Adipocyte (in vitro differentiated cells): ENCODE results near the gene HIC2.
"Not testable (repeated sequence)": the region's sequence is repeated elsewhere in the genome, so short reads cannot be mapped to it uniquely, and the experiment has no call there.

Experiments
- DNase-seq: peaks from one replicate; pipeline ENCODE4 v3.0.0-alpha.2; 2015; ENCODE audit warnings: low read depth
- H3K27me3 ChIP-seq: replicated peaks from 2 replicates; pipeline ENCODE4 v1.7.0; 2013; ENCODE audit warnings: mild to moderate bottlenecking, low read length, moderate library complexity; ENCODE audit not compliant: control insufficient read depth, insufficient read depth
- H3K36me3 ChIP-seq: 2 replicates; pipeline ENCODE4 v1.7.0; 2013; ENCODE audit warnings: low read length, mild to moderate bottlenecking, moderate library complexity; ENCODE audit not compliant: control insufficient read depth, insufficient read depth, severe bottlenecking
- H3K4me1 ChIP-seq: 2 replicates; pipeline ENCODE4 v1.7.0; 2013; ENCODE audit warnings: mild to moderate bottlenecking, low read length, moderate library complexity; ENCODE audit not compliant: control insufficient read depth, insufficient read depth
- H3K4me3 ChIP-seq: 2 replicates; pipeline ENCODE4 v1.7.0; 2013; ENCODE audit warnings: mild to moderate bottlenecking, low read length, moderate library complexity
- H3K9ac ChIP-seq: 2 replicates; pipeline ENCODE4 v1.7.0; 2013; ENCODE audit warnings: mild to moderate bottlenecking, low read length, moderate library complexity
- H3K9me3 ChIP-seq: 2 replicates; pipeline ENCODE4 v1.7.0; 2013; ENCODE audit warnings: mild to moderate bottlenecking, low read length, moderate library complexity; ENCODE audit not compliant: control insufficient read depth

HIC2 gene, protein sequence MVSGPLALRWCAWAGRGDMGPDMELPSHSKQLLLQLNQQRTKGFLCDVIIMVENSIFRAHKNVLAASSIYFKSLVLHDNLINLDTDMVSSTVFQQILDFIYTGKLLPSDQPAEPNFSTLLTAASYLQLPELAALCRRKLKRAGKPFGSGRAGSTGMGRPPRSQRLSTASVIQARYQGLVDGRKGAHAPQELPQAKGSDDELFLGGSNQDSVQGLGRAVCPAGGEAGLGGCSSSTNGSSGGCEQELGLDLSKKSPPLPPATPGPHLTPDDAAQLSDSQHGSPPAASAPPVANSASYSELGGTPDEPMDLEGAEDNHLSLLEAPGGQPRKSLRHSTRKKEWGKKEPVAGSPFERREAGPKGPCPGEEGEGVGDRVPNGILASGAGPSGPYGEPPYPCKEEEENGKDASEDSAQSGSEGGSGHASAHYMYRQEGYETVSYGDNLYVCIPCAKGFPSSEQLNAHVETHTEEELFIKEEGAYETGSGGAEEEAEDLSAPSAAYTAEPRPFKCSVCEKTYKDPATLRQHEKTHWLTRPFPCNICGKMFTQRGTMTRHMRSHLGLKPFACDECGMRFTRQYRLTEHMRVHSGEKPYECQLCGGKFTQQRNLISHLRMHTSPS

DNA sequence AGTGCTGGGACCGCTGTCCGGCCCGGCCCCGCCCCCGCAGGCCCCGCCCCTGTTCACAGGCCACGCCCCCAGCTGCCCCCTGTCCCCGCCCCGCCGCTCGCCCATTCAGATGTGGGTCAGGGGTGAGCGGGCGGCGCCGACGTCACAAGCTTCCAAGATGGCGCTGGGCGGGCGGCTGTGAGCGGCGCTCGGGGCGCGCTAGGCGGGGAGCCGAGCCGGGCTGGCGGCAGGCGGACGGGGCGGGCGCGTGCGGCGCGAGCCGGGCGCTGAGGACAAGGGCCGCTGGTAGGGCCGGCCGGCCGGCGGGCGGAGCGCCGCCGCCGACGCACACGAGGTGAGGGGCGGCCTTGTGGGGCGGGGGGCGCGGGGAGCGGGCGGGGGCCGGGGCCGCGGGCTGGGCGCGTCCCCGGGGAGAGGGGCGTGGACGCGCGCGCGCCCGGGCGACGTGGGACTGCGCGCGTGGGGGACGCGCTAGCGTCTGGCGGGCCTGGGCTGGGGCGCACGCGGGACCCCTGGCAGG, at the start of gene HIC2:
TSS of gene HIC2 (plus strand) at position 145 of the 520 bp plus-strand sequence. CDS start 25,461 bp downstream, outside the sequence.
- not testable (repeated sequence) for H3K27me3 ChIP-seq, DNase-seq, H3K4me1 ChIP-seq, H3K36me3 ChIP-seq, H3K9ac ChIP-seq, H3K9me3 ChIP-seq, H3K4me3 ChIP-seq

DNA sequence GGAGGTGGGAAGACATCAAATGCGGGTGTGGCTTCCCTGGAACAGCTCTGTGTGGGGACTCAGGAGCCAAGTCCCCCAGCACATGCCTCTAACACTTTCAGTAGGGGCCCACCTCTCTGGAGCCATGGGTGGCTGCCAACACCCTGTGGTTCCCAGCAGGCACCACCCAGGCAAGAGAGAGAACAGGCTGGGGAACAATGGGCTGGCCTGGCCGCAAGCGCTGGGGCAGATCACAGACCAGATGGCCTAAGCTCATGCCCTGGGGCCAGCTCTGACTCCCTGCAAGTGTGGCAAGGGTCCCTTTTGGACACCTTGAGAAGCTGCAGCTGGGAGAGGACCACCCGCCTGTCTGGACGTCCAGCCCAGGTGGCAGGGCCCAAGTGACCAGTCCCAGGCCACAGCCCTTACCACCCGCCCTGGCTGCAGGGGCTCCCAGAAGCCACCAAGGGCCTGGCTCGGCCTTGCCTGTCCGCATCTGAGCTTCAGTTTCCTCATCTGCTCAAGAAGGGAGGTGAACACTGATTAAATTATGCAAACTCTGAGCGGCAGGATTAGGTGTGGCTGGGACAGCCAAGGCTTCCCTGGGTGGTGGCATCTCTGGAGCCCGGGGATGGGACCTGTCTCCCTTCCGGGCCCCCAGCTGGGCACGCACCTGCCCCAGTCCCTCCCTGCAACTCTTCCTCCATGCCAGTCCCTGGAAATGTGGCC, 48.4 kb upstream of the HIC2 start:
- not testable (repeated sequence) for H3K4me3 ChIP-seq, H3K27me3 ChIP-seq, H3K4me1 ChIP-seq, H3K9ac ChIP-seq, H3K36me3 ChIP-seq, DNase-seq, H3K9me3 ChIP-seq

DNA sequence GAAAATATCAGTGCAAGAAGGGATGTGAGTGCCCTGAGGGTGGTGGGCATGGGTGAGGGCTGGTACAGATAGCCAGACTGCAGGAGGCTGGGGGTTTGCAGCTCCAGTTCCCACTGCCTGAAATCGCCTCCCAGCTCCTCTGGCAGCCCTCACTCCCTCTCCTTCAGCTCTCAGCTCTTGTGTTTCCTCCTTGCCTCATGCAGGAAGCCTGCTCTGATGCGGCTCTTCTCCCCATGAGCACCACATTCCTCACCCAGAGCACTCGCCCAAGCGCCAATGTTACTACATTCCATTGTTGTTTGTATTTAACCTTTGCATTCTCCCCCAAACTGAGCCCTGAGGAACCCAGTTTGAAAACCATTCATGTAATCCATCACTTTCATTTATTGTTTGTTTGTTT, 41.3 kb upstream of the HIC2 start:
- not testable (repeated sequence) for H3K9me3 ChIP-seq

DNA sequence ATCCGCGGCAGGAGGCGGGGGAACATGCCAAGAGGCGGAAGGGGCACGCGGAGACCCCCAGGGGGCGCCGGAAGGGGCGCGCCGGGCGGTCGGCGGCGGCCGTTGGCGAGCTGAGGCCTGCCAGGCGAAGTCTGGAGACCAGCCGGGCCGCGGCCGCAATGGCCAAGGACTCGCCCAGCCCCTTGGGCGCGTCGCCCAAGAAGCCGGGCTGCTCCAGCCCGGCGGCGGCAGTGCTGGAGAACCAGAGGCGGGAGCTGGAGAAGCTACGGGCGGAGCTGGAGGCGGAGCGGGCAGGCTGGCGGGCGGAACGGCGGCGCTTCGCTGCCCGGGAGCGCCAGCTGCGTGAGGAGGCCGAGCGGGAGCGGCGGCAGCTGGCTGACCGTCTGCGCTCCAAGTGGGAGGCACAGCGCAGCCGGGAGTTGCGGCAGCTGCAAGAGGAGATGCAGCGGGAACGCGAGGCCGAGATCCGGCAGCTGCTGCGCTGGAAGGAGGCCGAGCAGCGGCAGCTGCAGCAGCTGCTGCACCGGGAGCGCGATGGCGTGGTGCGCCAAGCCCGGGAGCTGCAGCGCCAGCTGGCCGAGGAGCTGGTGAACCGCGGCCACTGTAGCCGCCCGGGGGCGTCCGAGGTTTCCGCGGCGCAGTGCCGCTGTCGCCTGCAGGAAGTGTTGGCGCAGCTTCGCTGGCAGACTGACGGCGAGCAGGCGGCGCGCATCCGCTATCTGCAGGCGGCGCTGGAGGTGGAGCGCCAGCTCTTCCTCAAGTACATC, 33.3 kb upstream of the HIC2 start, which contains the start of gene RIMBP3B:
TSS of gene RIMBP3B (plus strand) at position 51 of the 767 bp plus-strand sequence. CDS start at position 159, 108 bp downstream.
- H3K4me1 ChIP-seq, H3K9ac ChIP-seq, H3K4me3 ChIP-seq, H3K9me3 ChIP-seq, H3K27me3 ChIP-seq, H3K36me3 ChIP-seq, DNase-seq: not testable (repeated sequence)

More for the DNA sequence above, 41.3 kb upstream of the HIC2 start:
- not testable (repeated sequence) for H3K36me3 ChIP-seq, DNase-seq, H3K9ac ChIP-seq, H3K4me1 ChIP-seq, H3K4me3 ChIP-seq, H3K27me3 ChIP-seq

DNA sequence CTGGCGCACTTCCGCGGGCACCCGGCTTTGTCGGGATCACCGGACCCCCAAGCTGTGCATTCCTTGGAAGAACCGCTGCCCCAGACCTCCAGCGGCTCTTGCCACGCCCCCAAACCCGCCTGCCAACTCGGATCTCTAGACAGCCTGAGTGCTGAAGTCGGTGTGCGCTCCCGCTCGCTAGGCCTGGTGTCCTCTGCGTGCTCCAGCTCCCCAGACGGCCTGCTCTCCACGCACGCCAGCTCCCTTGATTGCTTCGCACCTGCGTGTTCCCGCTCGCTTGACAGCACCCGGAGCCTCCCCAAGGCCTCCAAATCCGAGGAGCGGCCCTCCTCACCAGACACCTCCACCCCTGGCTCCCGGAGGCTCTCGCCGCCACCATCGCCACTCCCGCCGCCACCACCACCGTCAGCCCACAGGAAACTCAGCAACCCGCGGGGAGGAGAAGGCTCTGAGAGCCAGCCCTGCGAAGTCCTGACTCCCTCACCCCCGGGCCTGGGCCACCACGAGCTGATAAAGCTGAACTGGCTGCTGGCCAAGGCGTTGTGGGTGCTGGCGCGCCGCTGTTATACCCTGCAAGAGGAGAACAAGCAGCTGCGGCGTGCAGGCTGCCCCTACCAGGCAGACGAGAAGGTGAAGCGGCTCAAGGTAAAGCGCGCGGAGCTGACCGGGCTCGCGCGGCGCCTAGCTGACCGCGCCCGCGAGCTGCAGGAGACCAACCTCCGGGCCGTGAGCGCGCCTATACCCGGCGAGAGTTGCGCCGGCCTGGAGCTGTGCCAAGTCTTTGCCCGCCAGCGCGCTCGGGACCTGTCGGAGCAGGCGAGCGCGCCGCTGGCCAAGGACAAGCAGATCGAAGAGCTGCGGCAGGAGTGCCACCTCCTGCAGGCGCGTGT, 32.5 kb upstream of the HIC2 start:
- H3K4me1 ChIP-seq, H3K9ac ChIP-seq, H3K4me3 ChIP-seq, H3K36me3 ChIP-seq, H3K27me3 ChIP-seq, DNase-seq, H3K9me3 ChIP-seq: not testable (repeated sequence)

DNA sequence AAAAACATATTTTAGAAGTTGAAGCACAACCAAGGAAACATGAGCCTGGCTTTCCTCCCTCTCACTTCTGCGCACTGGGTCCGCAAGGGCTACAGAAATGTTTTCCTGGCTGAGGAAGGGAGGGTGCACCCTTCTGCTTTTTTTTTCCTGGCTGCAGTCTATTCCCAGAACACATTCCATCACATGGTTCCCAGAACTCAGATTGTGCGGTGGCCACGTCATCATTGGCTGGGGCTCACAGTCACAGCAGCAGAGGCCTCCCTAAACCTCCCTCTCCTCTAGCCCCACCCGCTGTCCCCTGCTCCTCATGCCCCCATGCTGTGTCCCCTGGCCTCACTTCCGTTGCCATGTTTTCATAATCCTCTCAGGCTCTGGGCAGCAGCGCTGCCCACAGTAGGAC, 27.7 kb upstream of the HIC2 start:
- not testable (repeated sequence) for H3K9ac ChIP-seq, H3K9me3 ChIP-seq, DNase-seq, H3K36me3 ChIP-seq, H3K4me3 ChIP-seq, H3K27me3 ChIP-seq, H3K4me1 ChIP-seq

DNA sequence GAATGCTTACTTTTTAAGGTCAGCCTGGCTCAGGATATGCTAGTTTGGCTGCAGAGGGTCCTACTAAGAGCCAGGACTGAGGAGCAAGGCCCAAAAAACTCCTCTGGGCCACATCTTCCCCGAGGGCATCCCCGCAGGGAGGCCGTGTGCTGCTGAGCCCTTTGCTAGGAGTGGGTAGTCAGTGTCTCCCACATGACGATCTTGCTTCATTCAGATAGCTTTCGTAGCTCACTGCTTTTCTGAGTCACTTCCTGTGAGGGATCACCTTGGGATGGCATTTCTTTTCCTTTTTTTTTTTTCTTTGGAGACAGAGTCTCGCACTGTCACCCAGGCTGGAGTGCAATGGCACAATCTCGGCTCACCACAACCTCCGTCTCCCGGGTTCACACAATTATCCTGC, 27.2 kb upstream of the HIC2 start:
- not testable (repeated sequence) for H3K27me3 ChIP-seq, H3K4me1 ChIP-seq, H3K9me3 ChIP-seq, DNase-seq, H3K4me3 ChIP-seq, H3K9ac ChIP-seq, H3K36me3 ChIP-seq

DNA sequence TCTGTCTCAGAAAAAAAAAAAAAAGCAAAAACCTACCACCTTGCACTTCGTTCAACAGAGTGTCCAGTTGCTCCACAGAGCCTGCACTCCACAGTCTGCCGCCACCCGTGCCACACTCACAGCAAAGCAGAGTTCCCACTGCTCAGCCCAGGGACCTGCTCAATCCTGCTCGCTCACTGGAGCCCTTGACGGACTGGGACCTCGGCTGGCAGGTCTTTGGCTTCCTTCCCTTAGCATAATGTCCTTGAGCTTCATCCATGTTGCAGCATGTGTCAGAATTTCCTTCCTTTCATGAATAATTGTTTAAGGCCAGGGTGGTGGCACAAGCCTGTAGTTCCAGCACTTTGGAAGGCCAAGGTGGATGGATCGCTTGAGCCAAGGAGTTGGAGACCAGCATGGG, 22.6 kb upstream of the HIC2 start:
- H3K4me1 ChIP-seq, H3K27me3 ChIP-seq, H3K9ac ChIP-seq, H3K4me3 ChIP-seq, H3K36me3 ChIP-seq, H3K9me3 ChIP-seq, DNase-seq: not testable (repeated sequence)

DNA sequence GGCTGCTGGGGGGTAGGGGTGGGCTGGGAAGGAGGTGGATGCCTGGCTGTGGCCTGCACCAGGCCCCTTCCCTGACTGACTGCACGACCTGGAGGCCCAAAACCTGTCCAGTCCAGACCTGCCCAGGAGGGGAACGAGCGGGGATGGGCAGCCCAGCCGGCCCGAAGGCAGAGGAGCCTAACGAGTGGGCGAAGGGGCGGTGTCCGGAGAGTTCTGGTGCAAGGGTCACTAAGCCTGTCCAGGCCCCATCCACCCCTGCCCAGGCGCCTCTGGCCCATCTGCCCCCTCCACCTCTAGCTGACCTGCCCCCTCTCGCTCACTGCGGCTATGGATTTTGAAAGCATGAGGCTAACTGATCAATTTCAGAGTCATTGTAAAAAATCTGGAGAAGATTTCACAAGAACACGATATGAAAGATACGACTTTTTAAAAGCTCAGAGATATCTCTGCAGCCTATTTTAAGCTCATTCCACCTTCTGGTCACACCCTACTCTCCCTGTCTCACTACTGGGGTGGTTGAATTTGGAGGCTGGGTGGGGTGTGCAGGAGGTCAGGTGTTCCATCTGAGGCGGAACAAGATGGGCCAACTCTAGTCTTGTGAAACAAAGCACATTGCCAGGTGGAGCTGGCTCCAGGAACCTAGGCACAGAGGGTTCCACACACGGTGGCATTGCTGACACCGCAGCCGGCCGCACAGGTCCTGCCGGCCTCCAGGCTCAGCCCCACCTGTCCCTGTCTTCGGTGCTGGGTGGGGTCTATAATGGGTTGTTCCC, 15.8 kb upstream of the HIC2 start:
- not testable (repeated sequence) for H3K4me3 ChIP-seq, H3K4me1 ChIP-seq, H3K9ac ChIP-seq, H3K9me3 ChIP-seq, H3K36me3 ChIP-seq, H3K27me3 ChIP-seq, DNase-seq
